ENCODE data around the gene RSPH6A. TPM values are rescaled to one million over a fixed set of nuclear protein-coding genes. Genes with fewer than 3 reads are reported as not detected.
A peak's percentile ranks its signal among the peaks of the same experiment; 100 is the strongest.

RSPH6A gene
- total and polyA plus RNA-seq, 2 of the 13 experiments (the other 11 are each of a cell fraction or from before 2014, with no cell fraction given) = 0.07 TPM; not detected in 1

DNA sequence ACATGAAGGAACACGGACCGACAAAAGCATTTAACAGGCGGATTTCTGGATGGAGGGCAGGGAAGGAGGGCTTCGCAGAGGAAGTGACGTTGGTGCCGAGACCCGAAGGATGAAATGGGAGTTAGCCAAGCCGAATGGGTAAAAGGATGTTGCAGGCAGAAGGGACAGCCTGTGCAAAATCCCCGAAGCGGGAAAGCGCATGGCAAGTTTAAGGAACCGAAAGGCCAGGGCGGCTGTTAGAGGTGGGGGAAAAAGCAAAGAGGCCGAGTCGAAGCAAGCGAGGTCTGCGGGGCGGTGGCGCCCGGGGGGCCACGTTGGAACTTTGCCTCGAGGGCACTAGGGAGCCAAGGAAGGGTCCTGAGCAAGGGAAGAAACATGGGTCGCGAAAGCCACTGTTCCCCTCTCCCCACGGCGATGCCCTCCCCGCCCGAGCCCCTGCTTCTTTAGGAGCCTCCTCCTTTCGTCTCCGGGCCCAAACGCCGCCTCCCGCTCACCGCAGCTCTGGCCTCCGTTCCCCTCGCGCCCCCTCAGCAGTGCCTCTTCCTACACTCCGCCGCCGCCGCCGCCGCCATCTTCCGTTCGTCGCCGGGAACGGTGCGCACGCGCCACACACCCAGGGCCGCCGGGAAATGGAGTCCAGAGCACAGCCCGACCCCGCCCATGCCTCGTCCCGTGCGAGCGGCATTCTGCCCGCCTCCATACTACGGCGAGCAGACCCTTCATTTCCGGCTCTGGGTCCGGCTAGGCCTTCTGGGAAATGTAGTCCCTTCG lies 47.6 kb upstream of the RSPH6A start, which contains the start of gene SYMPK (continued):
- TF ChIP-seq, protein P1, sequence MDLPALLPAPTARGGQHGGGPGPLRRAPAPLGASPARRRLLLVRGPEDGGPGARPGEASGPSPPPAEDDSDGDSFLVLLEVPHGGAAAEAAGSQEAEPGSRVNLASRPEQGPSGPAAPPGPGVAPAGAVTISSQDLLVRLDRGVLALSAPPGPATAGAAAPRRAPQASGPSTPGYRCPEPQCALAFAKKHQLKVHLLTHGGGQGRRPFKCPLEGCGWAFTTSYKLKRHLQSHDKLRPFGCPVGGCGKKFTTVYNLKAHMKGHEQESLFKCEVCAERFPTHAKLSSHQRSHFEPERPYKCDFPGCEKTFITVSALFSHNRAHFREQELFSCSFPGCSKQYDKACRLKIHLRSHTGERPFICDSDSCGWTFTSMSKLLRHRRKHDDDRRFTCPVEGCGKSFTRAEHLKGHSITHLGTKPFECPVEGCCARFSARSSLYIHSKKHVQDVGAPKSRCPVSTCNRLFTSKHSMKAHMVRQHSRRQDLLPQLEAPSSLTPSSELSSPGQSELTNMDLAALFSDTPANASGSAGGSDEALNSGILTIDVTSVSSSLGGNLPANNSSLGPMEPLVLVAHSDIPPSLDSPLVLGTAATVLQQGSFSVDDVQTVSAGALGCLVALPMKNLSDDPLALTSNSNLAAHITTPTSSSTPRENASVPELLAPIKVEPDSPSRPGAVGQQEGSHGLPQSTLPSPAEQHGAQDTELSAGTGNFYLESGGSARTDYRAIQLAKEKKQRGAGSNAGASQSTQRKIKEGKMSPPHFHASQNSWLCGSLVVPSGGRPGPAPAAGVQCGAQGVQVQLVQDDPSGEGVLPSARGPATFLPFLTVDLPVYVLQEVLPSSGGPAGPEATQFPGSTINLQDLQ (CRISPR knock-in tag; IDR thresholded peaks at IDR 0.05) = no peak
- TF ChIP-seq, protein P2, sequence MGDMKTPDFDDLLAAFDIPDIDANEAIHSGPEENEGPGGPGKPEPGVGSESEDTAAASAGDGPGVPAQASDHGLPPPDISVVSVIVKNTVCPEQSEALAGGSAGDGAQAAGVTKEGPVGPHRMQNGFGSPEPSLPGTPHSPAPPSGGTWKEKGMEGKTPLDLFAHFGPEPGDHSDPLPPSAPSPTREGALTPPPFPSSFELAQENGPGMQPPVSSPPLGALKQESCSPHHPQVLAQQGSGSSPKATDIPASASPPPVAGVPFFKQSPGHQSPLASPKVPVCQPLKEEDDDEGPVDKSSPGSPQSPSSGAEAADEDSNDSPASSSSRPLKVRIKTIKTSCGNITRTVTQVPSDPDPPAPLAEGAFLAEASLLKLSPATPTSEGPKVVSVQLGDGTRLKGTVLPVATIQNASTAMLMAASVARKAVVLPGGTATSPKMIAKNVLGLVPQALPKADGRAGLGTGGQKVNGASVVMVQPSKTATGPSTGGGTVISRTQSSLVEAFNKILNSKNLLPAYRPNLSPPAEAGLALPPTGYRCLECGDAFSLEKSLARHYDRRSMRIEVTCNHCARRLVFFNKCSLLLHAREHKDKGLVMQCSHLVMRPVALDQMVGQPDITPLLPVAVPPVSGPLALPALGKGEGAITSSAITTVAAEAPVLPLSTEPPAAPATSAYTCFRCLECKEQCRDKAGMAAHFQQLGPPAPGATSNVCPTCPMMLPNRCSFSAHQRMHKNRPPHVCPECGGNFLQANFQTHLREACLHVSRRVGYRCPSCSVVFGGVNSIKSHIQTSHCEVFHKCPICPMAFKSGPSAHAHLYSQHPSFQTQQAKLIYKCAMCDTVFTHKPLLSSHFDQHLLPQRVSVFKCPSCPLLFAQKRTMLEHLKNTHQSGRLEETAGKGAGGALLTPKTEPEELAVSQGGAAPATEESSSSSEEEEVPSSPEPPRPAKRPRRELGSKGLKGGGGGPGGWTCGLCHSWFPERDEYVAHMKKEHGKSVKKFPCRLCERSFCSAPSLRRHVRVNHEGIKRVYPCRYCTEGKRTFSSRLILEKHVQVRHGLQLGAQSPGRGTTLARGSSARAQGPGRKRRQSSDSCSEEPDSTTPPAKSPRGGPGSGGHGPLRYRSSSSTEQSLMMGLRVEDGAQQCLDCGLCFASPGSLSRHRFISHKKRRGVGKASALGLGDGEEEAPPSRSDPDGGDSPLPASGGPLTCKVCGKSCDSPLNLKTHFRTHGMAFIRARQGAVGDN (CRISPR knock-in tag; IDR thresholded peaks at IDR 0.05) = peak; percentile 79
- TF ChIP-seq SYNCRIP (IDR thresholded peaks at IDR 0.05; ENCODE audit: insufficient read depth, low read depth, low read length) (no peak), RXRA (CRISPR knock-in tag; IDR thresholded peaks at IDR 0.05) (0 out of 2 replicates have a peak, but pooled peaks have one; percentile 10), BCL6 (CRISPR knock-in tag; IDR thresholded peaks at IDR 0.05) (no peak; the same call in 1 of the 2 replicates), CBX1 (IDR thresholded peaks at IDR 0.05; ENCODE audit: low read depth) (peak; percentile 71), MEIS1 (CRISPR knock-in tag; IDR thresholded peaks at IDR 0.05; ENCODE audit: borderline replicate concordance) (no peak; the same call in 1 of the 2 replicates), HMGA1 (CRISPR knock-in tag; conservative IDR thresholded peaks at IDR 0.05) (no peak), KDM5B (CRISPR knock-in tag; IDR thresholded peaks at IDR 0.05; ENCODE audit: borderline replicate concordance) (peak; percentile 87), ZNF232 (CRISPR knock-in tag; IDR thresholded peaks at IDR 0.05; ENCODE audit: borderline replicate concordance) (peak; percentile 28; the same call in 1 of the 2 replicates), NFYB (CRISPR knock-in tag; IDR thresholded peaks at IDR 0.05) (peak; percentile 65)
- TF ChIP-seq, protein P3, sequence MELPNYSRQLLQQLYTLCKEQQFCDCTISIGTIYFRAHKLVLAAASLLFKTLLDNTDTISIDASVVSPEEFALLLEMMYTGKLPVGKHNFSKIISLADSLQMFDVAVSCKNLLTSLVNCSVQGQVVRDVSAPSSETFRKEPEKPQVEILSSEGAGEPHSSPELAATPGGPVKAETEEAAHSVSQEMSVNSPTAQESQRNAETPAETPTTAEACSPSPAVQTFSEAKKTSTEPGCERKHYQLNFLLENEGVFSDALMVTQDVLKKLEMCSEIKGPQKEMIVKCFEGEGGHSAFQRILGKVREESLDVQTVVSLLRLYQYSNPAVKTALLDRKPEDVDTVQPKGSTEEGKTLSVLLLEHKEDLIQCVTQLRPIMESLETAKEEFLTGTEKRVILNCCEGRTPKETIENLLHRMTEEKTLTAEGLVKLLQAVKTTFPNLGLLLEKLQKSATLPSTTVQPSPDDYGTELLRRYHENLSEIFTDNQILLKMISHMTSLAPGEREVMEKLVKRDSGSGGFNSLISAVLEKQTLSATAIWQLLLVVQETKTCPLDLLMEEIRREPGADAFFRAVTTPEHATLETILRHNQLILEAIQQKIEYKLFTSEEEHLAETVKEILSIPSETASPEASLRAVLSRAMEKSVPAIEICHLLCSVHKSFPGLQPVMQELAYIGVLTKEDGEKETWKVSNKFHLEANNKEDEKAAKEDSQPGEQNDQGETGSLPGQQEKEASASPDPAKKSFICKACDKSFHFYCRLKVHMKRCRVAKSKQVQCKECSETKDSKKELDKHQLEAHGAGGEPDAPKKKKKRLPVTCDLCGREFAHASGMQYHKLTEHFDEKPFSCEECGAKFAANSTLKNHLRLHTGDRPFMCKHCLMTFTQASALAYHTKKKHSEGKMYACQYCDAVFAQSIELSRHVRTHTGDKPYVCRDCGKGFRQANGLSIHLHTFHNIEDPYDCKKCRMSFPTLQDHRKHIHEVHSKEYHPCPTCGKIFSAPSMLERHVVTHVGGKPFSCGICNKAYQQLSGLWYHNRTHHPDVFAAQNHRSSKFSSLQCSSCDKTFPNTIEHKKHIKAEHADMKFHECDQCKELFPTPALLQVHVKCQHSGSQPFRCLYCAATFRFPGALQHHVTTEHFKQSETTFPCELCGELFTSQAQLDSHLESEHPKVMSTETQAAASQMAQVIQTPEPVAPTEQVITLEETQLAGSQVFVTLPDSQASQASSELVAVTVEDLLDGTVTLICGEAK (IDR thresholded peaks at IDR 0.05) = peak; percentile 61; the same call in 1 of the 2 replicates
- TF ChIP-seq, protein P3 (CRISPR knock-in tag; IDR thresholded peaks at IDR 0.05) = peak; percentile 70; the same call in 1 of the 2 replicates

Data from HepG2 (cell line).